Measurements from ENCODE around the gene C1orf167.
"Not testable (repeated sequence)": the region's sequence is repeated elsewhere in the genome, so short reads cannot be mapped to it uniquely, and the experiment has no call there.

The C1orf167 gene

DNA sequence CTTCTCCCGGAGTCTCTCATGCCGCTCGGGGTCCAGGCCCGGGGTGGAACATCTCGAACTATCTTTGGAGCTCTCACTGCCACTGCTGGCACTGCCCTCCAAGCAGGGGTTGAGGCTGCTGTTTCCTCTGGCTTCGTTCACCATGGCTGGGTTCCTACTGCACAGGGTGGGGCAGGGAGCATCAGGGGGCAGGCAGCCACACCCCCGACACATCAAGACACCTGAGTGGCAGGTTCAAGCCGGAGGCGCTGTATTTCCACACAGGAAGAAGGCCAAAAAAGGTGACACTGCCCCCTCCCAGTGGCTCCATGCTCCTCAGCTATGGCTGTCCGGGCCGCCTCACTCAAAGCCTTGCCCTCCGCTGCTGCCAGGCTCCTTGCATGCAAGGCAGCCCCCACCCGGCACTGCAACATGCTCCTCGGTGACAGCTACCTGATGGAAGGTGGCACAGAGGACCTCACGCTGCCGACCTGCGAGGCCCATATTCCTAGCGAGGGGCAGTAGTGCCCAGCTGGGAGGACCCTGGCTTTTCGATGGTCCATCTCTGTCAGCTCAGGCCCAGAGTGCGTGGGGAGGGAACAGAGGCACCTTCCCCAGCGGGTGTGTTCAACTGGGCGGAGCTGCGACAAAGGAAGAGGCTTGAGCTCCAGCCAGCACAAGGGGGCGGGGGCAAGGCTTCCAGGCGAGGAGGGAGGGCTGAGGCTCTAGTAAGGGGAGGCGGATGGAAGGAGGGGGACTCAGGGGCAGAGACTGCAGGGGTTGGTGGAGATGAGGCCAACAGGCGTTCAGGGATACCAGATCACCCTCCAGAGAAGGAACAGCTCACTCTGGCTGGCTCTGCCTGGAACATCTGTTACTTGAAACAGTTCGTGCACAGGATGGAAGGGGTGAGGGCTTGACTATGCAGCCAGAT lies 41.2 kb downstream of the C1orf167 start:
- peak; percentile 92 for DNase-seq

DNA sequence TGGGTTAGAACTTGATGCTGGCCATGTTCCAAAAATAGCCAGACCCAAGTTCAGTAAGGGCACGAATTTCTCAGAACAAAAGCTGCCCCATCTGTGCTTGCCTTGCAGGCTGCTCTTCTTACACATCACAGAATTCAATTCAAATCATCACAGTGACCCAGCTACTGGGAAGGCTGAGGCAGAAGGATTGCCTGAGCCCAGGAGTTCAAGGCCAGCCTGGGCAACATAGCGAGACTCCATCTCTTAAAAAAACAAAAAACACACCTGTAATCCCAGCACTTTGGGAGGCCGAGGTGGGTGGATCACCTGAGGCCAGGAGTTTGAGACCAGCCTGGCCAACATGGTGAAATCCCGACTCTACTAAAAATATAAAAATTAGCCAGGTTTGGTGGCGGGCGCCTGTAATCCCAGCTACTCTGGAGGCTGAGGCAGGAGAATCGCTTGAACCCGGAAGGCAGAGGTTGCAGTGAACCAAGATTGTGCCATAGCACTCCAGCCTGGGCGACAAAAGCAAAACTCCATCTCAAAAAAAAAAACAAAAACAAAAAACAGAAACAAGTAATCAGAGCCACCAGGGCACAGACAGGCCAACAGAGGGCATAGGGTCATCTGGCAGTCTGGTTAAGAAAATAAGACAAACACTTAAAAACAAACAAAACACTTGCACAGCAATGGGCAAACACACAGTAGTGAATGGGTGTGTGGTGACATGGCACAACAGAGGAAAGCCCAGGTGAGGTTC lies 42.1 kb downstream of the C1orf167 start:
- not testable (repeated sequence) for DNase-seq

DNA sequence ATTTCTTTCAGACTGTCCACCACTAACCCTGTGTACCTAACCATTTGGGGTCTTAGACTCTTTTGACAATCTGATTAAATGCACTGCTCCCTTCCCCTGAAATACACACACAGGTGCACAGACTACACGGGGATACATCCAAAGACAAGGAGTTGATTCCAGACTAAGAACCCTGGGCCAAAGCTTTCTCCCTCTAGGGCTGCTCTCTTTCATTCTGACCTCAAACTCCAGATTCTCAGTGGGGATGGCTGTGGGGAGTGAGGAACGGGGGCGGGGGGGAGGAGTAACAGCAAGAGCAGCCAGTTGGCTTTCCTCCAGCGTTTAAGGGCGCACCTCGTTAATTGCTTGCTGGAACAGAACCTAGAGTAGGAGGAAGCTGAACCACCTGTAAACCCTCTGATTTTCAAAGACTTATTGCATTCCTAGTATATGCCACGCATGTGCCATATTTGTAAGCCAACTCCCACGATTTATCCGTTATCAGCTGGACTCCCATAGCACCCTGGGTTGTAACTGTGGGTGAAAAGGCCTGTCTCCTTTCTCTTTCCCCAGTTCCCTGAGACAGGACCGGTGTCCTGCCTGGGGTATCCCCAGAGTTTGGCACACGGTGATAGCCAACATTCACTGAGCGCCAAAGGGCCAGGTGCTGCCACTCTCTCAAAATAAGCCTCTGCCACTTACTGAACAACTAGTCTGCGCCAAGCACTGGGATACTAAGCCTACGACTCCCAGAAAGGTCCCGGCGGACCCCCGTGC lies 42.9 kb downstream of the C1orf167 start:
- peak; percentile 10 for DNase-seq

DNA sequence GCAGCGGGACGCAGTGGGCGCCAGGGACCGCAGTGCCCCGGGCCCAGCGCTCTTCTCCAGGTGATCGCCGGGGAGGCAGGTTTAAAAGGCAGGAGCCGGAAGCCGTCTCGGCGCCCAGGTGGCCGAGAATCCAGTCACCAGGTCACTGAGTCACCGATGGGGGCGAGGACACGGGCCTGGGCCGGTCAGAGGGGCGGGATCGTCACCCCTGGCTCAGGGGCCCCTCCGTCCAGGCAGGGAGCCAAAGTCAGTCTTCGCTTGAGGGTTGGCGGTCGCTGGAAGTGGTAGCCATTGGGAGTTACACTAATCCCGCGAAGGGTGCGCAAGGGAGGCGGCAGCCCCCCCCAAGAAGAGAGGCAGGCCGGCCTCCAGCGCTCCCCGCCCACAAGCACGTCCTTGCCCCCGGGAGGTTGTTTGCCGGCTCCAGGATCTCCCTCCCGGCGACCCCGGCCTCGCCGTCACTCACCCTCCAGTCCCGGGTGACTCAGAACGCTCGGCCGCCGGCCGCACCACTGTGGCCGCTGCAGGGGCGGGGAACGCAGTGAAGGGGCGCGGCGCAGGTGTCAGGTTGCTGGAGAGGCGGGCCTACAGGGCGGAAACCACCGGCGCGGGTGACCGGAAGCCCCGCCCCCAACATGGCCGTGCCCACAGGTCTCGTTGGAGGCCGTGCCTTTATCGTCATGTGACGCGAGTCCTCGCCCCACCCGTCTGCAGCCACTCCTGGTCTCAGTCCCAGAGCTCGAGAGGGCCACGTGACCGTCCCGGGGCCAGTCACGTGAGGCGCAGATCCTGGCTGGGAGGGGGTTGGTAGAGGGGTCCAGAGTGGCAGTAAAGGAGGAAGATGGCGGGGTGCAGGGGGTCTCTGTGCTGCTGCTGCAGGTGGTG lies 43.7 kb downstream of the C1orf167 start, which contains the start of the genes CLCN6 and MTHFR:
Gene CLCN6 (plus strand): TSS at position 770 of the 885 bp plus-strand sequence. CDS start 72 bp downstream, at position 842.
Gene MTHFR (minus strand): TSS at position 543 of the 885 bp plus-strand sequence. CDS start 2,848 bp downstream, outside the sequence.
- peak; percentile 92 for DNase-seq

DNA sequence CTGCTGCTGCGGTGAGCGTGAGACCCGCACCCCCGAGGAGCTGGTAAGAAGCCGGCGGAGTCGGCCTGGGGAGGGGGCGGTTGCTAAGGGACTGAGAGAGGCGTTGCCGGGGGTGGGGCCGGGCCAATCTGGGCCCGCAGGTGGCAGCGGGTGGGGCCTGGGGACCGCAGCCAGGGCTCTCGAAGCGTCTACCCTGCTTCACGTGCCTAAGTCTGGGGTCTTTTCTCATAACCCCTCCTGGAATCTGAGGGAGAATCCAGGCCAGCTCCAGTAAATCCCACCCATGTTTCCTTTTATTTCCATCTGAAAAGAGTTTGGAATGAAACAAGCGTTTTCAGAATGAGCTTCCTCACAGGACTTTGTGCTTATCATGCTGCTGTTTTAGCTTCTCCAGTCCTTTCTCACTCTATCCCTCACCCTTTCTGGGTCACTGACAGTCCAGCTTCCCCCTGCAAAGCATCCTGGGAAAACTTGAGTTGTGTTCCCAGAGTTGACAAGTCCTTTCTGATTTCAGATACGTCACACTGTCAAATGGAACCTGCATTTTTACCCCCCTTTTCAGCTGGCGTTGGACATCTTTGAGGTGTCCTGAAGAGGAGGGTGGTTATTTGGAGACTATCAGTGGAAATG lies 44.4 kb downstream of the C1orf167 start:
- DNase-seq = no peak

DNA sequence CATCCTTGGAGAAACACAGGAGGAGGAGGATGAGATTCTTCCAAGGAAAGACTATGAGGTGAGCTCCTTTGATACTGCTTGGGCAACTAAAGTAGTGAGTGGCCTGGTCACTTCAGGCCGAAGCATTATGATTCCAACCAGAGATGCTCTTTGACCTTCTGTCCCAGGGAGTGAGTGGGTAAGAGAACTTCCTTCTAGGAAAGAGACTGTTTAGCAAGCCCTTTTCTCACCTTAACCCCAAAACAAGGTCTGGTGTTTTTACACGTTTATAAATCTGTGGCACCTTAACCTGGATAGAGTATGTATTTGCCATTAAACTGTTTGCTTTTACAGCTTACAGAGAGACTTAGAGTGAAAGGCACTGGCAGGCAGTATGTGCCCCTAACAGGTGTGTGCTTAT lies 45.1 kb downstream of the C1orf167 start:
- DNase-seq = no peak

DNA sequence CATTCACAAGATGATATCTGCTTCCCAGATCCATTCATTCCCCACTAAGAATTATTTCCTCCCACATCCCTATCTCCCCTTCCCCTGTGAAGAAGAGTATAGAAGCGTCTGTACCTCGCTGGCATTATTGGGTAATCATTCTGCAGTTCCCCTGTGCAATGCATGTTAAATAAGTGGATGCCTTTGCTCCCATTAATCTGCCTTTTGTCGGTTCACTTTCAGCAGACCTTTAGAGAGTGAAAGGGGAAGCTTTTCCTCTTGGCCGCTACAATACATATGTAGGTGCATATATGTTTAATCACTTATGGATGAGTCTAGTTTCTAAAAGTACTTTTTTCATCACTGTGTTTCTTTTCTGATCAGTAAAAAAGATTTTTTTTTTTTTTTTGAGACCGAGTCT lies 51.0 kb downstream of the C1orf167 start:
- DNase-seq = no peak

DNA sequence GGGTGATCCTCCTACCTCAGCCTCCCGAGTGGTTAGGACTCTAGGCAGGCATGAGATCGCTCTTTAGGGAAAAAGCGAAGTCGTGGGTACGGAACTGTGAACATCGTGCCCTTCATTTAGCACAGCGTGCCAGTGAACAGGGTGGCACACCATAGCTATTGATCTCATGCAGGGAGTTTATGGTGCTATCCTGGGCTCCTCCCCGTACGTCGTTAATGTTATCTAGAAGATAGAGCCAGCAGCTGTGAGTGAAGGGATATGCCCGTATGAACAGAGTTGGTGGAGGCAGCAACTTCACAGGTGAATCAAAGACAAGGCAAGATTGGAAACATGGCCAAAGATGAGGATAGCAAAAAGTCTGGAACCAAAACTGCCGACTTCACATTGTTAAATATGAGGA lies 55.2 kb downstream of the C1orf167 start:
- DNase-seq = no peak

DNA sequence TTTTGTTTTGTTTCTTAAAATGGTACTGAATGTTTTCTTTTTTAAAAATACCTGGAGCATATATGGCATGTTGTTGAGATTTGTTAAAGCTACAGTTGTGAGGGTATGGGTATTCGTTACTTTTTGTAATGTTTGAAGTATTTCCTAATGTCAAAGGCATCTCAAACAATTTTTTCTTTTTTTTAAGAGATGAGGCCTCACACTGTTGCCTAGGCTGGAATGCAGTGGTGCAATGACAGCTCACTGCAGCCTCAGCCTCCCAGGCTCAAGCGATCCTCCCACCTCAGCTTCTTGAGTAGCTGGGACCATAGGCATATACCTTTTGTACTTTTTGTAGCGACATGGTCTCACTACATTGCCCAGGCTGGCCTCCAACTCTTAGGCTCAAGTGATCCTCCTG lies 60.1 kb downstream of the C1orf167 start:
- DNase-seq = no peak

DNA sequence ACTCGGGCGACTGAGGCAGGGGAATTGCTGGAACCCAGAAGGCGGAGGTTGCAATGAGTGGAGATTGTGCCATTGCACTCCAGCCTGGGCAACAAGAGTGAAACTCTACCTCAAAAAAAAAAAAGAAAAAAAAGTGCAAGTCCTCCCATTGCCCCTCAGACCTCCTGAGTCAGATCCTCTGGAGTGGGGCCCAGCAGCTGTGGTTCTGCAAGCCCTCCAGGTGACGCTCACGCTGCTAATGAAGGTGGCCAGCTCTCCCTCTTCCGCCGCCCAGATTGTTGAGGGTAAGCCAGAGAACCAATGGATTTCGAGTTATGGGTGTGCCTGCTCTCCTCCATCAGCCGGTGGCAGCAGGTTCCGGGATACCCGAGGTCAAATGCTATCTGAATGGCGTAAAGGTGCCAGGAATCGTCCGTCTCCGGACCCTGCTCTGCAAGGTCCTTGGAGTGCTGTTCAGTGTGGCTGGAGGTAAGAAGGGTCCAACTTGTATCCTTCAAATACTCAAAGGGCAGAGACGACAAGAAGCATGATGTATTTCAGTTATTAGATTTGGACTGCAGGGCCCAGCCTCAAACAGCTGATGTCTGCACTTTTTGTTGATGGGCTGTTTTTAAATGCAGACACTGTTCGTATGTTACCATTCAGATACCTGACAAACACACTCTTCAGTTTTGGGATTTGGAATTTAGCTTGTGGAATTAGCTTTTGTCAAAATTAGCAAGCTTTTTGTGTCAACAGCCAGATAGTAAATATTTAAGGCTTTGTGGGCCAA lies 61.6 kb downstream of the C1orf167 start:
- no peak for DNase-seq

DNA sequence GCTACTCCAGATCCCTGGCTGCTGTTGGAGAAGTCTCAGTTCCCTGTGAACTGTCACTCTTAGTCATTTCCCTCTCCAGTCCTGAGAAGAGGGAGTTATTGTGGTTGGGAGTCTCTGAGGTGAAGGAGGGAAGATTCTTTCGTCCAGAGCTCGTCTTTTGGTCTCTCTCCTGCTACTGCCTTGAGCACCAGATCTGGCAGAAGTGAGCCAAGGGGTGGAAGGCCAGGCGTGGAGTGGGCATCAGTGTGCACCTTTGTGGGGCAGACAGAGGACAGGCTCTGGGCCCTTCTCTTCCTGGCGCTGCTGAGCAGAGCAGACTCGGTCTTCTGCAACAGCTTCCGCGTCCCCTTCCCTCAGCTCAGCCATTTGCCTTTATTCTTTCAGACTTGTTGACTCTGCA lies 63.1 kb downstream of the C1orf167 start:
- no peak for DNase-seq

DNA sequence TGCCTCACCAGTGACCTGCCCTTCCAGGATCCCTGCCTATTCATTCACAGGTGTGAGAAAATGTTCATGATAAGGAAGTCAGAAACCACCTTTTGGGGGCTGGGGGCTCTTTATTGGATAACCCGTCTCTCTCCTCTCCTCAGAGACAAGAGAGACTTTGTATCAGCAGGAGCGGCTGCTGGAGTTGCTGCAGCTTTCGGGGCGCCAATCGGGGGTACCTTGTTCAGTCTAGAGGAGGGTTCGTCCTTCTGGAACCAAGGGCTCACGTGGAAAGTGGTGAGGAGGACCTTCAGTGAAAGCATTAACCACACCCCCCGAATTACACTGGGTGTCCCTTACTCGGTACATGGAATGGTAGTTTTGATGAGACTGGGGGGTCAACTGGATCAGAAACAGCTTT lies 65.0 kb downstream of the C1orf167 start:
- no peak for DNase-seq

DNA sequence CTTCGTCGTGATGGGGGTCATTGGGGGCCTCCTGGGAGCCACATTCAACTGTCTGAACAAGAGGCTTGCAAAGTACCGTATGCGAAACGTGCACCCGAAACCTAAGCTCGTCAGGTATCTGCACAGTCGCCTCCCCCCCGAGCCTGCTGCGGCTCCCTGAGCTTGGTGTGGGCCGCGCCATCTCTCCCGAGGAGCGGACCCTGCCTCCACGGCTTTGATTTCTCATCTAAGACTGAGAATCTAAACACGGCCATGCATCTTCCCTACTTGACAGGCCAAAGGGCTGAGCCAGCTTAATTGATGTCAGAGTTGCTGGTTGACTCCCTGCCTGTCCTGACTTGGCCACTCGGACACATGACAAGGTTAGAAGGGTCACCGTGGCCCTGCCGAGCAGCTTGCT lies 66.5 kb downstream of the C1orf167 start:
- no peak for DNase-seq

DNA sequence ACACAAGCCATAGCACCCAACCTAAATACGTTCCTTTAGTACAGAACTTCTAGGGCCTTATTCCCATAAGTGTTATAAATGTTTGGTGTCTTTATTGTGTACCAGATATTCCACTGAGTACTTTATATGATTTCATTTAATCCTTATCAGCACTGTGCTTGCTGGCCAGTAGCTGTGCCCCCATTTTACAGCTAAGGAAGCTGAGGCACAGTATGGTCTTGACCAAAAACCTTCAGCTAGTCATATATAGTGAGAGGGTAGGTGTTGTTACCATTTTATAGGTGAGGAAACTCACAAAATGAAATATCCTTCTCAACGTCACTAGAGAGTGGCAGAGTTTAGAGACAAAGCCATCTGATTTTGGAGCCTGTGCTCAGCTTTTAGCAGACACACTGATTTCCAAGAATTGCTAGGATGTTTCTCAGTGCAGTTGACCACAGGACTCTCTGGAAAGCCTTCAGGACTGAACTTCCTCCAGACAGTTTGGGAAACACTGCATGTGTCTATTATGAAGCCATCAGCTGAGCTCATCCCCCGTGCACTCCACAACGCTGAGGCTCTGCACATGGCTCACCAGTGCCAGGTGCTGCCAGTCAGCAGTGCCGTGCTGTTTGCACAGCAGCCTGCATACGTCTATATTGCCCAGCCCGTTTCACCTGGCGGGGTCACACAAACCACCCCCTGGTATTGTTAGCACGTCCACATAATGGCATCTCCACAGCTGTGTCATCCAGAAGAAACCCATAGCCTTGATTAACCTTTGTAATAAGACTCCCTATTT lies 70.1 kb downstream of the C1orf167 start:
- DNase-seq = no peak

DNA sequence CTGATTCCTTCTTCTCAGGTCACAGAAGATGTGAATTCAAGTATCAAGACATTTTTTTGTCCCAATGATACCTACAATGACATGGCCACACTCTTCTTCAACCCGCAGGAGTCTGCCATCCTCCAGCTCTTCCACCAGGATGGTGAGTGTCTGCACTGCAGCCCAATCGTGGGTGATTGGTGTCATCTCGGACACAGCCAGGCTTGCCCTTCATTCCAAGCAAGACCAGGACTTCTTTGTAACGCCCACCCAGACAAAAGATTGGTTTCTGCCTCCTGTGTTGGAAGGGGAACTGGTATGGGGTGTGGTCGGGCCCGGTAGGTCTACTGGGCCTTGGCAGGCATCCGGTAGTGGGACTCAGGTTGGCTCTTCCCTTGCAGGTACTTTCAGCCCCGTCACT lies 71.5 kb downstream of the C1orf167 start:
- no peak for DNase-seq

DNA sequence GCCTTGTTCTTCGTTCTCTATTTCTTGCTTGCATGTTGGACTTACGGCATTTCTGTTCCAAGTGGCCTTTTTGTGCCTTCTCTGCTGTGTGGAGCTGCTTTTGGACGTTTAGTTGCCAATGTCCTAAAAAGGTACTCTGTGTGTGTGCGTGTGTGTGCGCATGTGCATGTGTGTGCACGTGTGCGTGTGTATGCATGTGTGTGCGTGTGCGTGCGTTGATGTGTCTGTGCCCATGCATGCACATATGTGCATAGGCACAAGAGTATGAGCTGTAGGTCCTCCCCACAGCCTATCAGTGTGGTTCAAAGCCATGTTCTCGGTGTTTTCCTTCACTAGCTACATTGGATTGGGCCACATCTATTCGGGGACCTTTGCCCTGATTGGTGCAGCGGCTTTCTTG lies 71.9 kb downstream of the C1orf167 start:
- DNase-seq = no peak

DNA sequence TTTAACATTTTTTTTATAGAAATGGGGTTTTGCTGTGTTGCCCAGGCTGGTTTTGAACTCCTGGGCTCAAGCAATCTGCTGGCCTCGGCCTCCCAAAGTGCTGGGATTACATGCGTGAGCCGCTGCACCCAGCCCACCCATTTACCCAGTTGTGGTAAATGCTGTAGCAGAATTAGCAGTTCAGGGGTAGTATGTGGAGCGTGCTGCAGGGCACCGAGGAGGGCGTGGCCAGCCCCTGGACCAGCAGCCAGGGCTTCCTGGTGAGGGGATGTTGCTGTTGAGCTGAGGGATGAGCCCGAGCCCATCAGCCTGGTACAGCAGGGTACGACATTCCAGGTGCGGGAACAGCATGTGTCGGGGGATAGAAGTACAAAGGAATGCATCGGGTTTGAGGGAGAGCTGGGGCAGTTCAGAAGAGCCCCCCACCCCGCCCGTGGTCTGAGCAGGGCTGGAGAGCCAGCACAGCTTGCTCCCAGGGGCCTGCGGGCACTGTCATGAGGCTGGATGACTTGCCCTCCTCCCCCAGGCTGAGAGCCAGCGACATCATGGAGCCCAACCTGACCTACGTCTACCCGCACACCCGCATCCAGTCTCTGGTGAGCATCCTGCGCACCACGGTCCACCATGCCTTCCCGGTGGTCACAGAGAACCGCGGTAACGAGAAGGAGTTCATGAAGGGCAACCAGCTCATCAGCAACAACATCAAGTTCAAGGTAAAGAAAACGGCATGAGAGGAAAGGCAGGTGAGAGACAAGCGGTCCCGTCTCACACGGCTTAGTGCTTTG lies 73.6 kb downstream of the C1orf167 start:
- DNase-seq = no peak

DNA sequence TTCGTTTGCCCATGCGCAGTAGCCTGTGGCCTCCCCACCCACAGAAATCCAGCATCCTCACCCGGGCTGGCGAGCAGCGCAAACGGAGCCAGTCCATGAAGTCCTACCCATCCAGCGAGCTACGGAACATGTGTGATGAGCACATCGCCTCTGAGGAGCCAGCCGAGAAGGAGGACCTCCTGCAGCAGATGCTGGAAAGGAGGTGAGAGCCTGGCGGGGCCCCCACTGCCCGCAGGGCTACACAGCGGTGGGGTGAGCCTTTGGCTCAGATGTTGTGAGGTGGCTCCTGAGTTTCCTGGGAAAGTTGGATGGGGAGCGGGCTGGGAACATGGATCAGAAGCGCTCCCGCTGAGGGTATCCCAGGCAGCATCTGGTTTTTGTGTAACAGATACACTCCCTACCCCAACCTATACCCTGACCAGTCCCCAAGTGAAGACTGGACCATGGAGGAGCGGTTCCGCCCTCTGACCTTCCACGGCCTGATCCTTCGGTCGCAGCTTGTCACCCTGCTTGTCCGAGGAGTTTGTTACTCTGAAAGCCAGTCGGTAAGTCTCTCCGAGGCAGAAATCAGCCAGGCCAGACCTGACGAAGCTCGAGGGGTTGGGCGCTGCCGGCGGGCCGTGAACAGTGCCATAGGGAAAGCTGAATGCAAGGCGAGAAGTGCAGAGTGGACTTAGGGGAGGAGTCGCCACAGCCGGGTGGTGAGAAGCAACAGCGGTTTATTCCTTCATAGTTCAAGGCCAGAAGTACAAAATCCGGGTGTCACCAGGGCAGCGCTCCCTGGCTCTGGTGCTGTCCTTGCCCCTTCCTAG lies 75.2 kb downstream of the C1orf167 start:
- DNase-seq = no peak

Measured in NCI-H1694 (cell line).